ENCODE results near the gene TRIM46. TPM values are rescaled to one million over a fixed set of nuclear protein-coding genes. Genes with fewer than 3 reads are reported as not detected.
A peak's percentile ranks its signal among the peaks of the same experiment; 100 is the strongest.
"Not testable (repeated sequence)": the region's sequence is repeated elsewhere in the genome, so short reads cannot be mapped to it uniquely, and the experiment has no call there.

Gene TRIM46
- total RNA-seq, 1 donor from 2014 or later, result 1.2 TPM

DNA sequence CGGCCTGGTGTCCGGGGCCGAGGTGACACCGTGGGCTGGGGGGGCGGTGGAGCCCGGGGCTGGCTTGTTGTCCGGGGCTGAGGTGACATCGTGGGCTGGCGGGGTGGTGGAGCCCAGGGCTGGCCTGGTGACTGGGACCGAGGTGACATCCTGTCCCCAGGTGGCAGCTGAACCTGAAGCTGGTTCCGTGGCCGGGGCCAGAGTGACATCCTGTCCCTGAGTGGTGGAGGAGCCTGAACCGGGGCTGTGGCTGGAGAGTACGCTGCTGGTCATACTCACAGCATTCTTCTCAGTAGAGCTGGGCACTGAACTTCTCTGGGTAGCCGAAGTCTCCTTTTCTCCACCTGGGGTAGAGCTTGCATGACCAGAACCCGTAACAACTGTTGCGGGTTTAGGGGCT lies 18.3 kb downstream of the TRIM46 start:
- ATAC-seq (ENCODE audit: low read depth) (no peak), DNase-seq (no peak)
- ChIA-PET POLR2A (no interaction called here), CTCF (interaction anchor here (2.5 to 3.6 kb wide), 3 partner anchors 16 to 35 kb away, joined by 12 to 49 read pairs (median 14); partner anchors contain the start of genes KRTCAP2, THBS3 and TRIM46)
- H3K27ac Mint-ChIP-seq, result no peak overlapping the region
- H3K9me3 Mint-ChIP-seq, result no peaks in the 10 kb centered on the region
- H3K4me3 Mint-ChIP-seq, result no peak overlapping the region
- H3K4me1 Mint-ChIP-seq, result peaks cover 33% of the 10 kb centered on the region
- intact Hi-C loops (cut with micrococcal nuclease), result loop anchor here (2.0 to 5.0 kb wide), 3 partner anchors 15 to 130 kb away; partner anchors contain the start of gene RUSC1
- TF ChIP-seq CTCF (IDR thresholded peaks at IDR 0.05), result no peak
- H3K27me3 Mint-ChIP-seq, result no peaks in the 10 kb centered on the region
- no peaks in the 10 kb centered on the region for H3K36me3 Mint-ChIP-seq (ENCODE audit: low read depth)

DNA sequence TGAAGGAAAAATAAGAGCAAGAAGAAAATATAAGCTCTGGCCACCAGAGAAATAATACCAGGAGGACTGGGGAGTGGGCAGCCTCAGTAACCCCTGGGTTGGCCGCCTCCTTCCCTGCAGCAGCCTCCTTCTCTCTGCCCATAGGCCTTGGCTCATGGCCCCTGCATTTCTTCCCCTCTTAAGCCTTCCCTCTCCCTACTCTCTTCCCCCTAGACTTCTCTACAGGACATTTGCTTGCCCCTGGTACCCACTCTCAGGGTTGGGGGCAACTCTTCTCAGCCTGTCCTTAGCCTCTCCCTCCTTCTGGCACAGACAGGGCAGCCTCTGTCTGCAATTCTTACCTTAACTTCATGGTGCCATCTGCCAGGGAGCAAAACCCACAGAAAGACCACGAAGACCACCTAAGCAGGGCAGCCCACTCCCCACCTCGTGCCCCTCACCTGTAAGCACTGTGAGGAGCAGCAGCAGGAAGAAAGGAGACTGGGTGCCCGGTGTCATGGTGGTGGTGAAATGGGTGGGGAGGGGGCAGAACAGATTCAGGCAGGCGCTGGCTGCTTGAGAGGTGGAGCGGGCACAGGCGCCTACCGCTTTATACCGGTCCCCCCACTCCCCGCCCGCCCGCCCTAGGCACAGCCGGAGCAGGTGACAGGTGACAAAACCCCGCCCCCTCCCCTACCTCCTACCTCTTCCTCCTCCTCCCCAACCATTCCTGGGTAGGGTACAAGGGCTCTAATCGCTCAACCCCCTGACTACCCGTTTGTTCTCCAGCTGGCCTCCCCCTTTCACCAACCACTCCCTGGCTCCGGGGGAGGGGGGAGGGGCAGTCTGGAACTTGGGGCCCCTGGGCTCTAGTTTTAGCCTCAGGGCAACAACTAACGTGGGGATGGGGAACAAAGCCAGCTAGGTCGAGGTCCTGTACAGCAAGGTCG lies 19.0 kb downstream of the TRIM46 start:
- TF ChIP-seq CTCF (IDR thresholded peaks at IDR 0.05), result no peak
- no peak overlapping the region for H3K27ac Mint-ChIP-seq
- H3K4me1 Mint-ChIP-seq, result peaks cover 32% of the 10 kb centered on the region
- no peak for ATAC-seq (ENCODE audit: low read depth)
- no peaks in the 10 kb centered on the region for H3K27me3 Mint-ChIP-seq
- intact Hi-C loops (cut with micrococcal nuclease), result loop anchor here (2.0 to 5.0 kb wide), 3 partner anchors 16 to 130 kb away; partner anchors contain the start of gene RUSC1
- DNase-seq, result no peak
- peak overlapping the region; percentile 88 for H3K4me3 Mint-ChIP-seq
- no peaks in the 10 kb centered on the region for H3K36me3 Mint-ChIP-seq (ENCODE audit: low read depth)
- no peaks in the 10 kb centered on the region for H3K9me3 Mint-ChIP-seq
- CTCF ChIA-PET, result interaction anchor here (0.9 to 3.6 kb wide), 18 partner anchors 7 to 311 kb away, joined by 3 to 49 read pairs (median 6); partner anchors contain the start of genes ADAM15, KRTCAP2, THBS3 and TRIM46
- POLR2A ChIA-PET, result interaction anchor here (0.5 to 2.7 kb wide), 15 partner anchors 8 to 666 kb away, joined by 3 to 26 read pairs (median 9); partner anchors contain the start of genes KRTCAP2, MTX1, SLC50A1 and THBS3

DNA sequence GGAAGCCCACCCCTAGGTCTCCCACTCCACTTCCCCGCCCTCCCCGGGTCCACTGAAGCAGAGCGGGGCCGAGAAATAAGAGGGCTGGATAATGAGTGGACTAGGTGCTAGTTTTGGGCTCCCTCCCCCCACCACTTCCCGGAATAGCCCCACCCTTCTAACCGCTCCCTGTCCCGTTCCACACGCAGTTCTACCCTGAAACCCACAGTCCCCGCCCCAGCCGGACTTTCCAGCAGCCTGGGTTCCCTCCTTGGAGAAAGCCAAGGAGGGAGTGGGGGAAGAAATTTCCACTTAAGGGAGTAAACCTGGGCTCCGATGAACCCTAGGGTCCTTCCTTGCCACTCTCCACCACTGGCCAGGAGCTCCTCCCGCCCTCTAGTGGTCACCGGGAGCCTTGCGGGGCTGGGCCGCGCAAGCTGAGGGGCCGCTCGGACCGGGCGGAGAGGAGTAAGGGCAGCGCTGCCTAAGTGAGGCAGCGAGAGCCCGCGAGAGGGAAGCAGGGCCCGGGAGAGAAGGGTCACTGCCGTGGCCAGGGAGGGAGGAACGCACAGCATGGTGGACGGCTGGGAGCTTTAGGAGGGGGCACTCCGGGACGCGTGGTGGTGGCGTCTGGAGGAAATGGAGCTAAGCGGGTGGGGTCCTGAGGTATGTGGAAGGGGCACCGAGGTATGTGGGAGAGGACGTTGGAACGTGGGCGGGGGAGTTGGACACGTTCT lies 19.8 kb downstream of the TRIM46 start:
- DNase-seq (peak; percentile 81), ATAC-seq (ENCODE audit: low read depth) (peak; percentile 73)
- Mint-ChIP-seq H3K9me3 (no peaks in the 10 kb centered on the region), H3K4me1 (peaks cover 28% of the 10 kb centered on the region), H3K27me3 (no peaks in the 10 kb centered on the region), H3K27ac (peak overlapping the region; percentile 84), H3K36me3 (ENCODE audit: low read depth) (no peaks in the 10 kb centered on the region), H3K4me3 (peak overlapping the region; percentile 88)
- intact Hi-C loops (cut with micrococcal nuclease), result loop anchor here (2.0 to 5.0 kb wide), 3 partner anchors 17 to 129 kb away; partner anchors contain the start of gene RUSC1
- POLR2A ChIA-PET, result interaction anchor here (0.5 to 2.7 kb wide), 23 partner anchors 9 to 922 kb away, joined by 3 to 26 read pairs (median 8); partner anchors contain the start of genes ADAM15, CLK2, FDPS and KRTCAP2
- CTCF ChIA-PET, result interaction anchor here (0.9 to 3.6 kb wide), 20 partner anchors 8 to 311 kb away, joined by 3 to 49 read pairs (median 6); partner anchors contain the start of genes ADAM15, ENTREP3, KRTCAP2 and THBS3
- TF ChIP-seq CTCF (IDR thresholded peaks at IDR 0.05), result peak; percentile 63

DNA sequence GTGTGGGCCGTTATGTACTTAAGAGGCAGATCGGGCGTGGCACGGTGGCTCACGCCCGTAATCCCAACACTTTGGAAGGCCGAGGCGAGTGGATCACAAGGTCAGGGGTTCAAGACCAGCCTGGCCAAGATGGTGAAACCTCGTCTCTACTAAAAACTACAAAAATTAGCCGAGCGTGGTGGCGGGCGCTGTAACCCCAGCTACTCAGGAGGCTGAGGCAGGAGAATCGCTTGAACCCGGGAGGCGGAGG lies 20.3 kb downstream of the TRIM46 start:
- POLR2A ChIA-PET, result interaction anchor here (0.6 to 2.7 kb wide), 21 partner anchors 9 to 922 kb away, joined by 3 to 26 read pairs (median 8); partner anchors contain the start of genes ADAM15, CLK2, FDPS and KRTCAP2
- DNase-seq; H3K27me3 Mint-ChIP-seq; ATAC-seq (ENCODE audit: low read depth); H3K9me3 Mint-ChIP-seq; H3K36me3 Mint-ChIP-seq (ENCODE audit: low read depth): not testable (repeated sequence)
- intact Hi-C loops (cut with micrococcal nuclease), result loop anchor here (2.0 to 5.0 kb wide), 4 partner anchors 15 to 128 kb away; partner anchors contain the start of genes MTX1 and RUSC1
- H3K4me3 Mint-ChIP-seq, result peak overlapping the region; percentile 88
- peak overlapping the region; percentile 84 for H3K27ac Mint-ChIP-seq
- peaks cover 28% of the 10 kb centered on the region for H3K4me1 Mint-ChIP-seq
- CTCF ChIA-PET, result interaction anchor here (0.6 to 3.6 kb wide), 22 partner anchors 9 to 587 kb away, joined by 3 to 49 read pairs (median 5); partner anchors contain the start of genes ADAM15, ENTREP3, KRTCAP2 and THBS3
